Loucy (cell line): ENCODE measurements around the gene APOBEC4.
A peak's percentile ranks its signal among the peaks of the same experiment; 100 is the strongest.

Experiments used
- H2AFZ ChIP-seq: fragments of 200-600 bp; sonication (generic); 2 replicates; pipeline ENCODE4 v1.6.0; 2016; ENCODE audit warnings: antibody characterized with exemption, mild to moderate bottlenecking, low read length, moderate library complexity
- H3F3A ChIP-seq: fragments of 200-600 bp; 2 replicates; pipeline ENCODE4 v1.6.0; 2016; ENCODE audit warnings: antibody characterized with exemption, low read depth, mild to moderate bottlenecking
- H3K27me3 ChIP-seq: fragments of 200-600 bp; sonication (generic); 2 replicates; pipeline ENCODE4 v1.6.1; 2014; ENCODE audit warnings: low read length, mild to moderate bottlenecking; ENCODE audit not compliant: insufficient read depth, poor library complexity, severe bottlenecking
- H3K36me3 ChIP-seq: fragments of 200-600 bp; sonication (generic); 2 replicates; pipeline ENCODE4 v1.6.1; 2016; ENCODE audit warnings: low read length; ENCODE audit not compliant: insufficient read depth
- H3K4me1 ChIP-seq: fragments of 200-600 bp; sonication (generic); 2 replicates; pipeline ENCODE4 v1.5.1; 2014; ENCODE audit warnings: low read length, mild to moderate bottlenecking; ENCODE audit not compliant: insufficient read depth, poor library complexity, severe bottlenecking
- H3K4me2 ChIP-seq: fragments of 200-600 bp; sonication (generic); 2 replicates; pipeline ENCODE4 v1.6.0; 2014; ENCODE audit warnings: antibody characterized with exemption, low read length, low read depth, mild to moderate bottlenecking; ENCODE audit not compliant: poor library complexity, severe bottlenecking
- H3K4me3 ChIP-seq: fragments of 200-600 bp; sonication (generic); 2 replicates; pipeline ENCODE4 v1.5.1; 2014; ENCODE audit warnings: low read length, mild to moderate bottlenecking, mixed read lengths; ENCODE audit not compliant: poor library complexity, severe bottlenecking
- H3K79me2 ChIP-seq: fragments of 200-600 bp; sonication (generic); 2 replicates; pipeline ENCODE4 v1.6.1; 2014; ENCODE audit warnings: low read length; ENCODE audit not compliant: insufficient read depth
- H3K9ac ChIP-seq: fragments of 200-600 bp; sonication (generic); 2 replicates; pipeline ENCODE4 v1.6.0; 2014; ENCODE audit warnings: mild to moderate bottlenecking, low read depth, low read length, moderate library complexity; ENCODE audit not compliant: poor library complexity, severe bottlenecking
- H3K9me2 ChIP-seq: fragments of 200-600 bp; sonication (generic); replicated peaks from 2 replicates; pipeline ENCODE4 v1.6.1; 2016; ENCODE audit warnings: low read depth, low read length, mixed read lengths
- H3K9me3 ChIP-seq: fragments of 200-600 bp; sonication (generic); 2 replicates; pipeline ENCODE4 v1.6.1; 2014; ENCODE audit warnings: mild to moderate bottlenecking, antibody characterized with exemption, low read length, low read depth; ENCODE audit not compliant: insufficient read depth
- H4K20me1 ChIP-seq: fragments of 200-600 bp; sonication (generic); 2 replicates; pipeline ENCODE4 v1.6.0; 2014; ENCODE audit warnings: antibody characterized with exemption, low read length, mild to moderate bottlenecking; ENCODE audit not compliant: insufficient read depth, poor library complexity, severe bottlenecking
- CTCF ChIP-seq: fragments of 200-600 bp; sonication (generic); conservative IDR thresholded peaks from 2 replicates; pipeline ENCODE4 v1.5.1; 2014; ENCODE audit warnings: mild to moderate bottlenecking, antibody characterized with exemption, low read length
- EZH2phosphoT487 ChIP-seq: fragments of 200-600 bp; IDR thresholded peaks from 2 replicates; pipeline ENCODE4 v1.6.1; 2018; ENCODE audit warnings: antibody characterized with exemption, mild to moderate bottlenecking, moderate library complexity, borderline replicate concordance

APOBEC4 gene

DNA sequence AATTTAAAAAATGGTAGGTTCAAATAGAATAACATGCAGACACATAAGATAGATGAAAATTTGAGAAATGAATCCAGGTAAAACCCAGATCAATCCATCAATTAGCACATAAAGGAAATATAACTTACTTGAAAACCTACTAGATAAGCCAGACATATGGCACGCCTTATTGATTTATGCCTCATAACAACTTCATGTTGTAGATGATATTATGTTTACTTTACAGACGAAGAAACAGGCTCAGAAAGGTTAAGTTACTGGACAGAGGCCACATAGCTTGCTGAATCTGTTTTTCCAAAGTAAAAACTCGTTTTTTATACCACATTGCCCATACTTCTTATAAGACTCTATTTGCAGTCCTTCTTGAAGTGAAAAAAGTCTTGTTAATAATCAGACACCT is 40.7 kb downstream of the APOBEC4 start:
- H3K36me3 ChIP-seq: no peaks in the 10 kb centered on the region
- H3K27me3 ChIP-seq: no peaks in the 10 kb centered on the region
- H3K4me2 ChIP-seq: no peak overlapping the region
- H4K20me1 ChIP-seq: no peaks in the 10 kb centered on the region
- H3K4me3 ChIP-seq: no peak overlapping the region
- H3K9ac ChIP-seq: no peak overlapping the region
- no peaks in the 10 kb centered on the region for H3K9me2 ChIP-seq
- H3K79me2 ChIP-seq: no peaks in the 10 kb centered on the region
- H3K9me3 ChIP-seq: no peaks in the 10 kb centered on the region
- no peaks in the 10 kb centered on the region for H3K4me1 ChIP-seq
- H3F3A ChIP-seq: no peaks in the 10 kb centered on the region
- H2AFZ ChIP-seq: no peak overlapping the region
- TF ChIP-seq EZH2phosphoT487 (no peak), CTCF (no peak)

DNA sequence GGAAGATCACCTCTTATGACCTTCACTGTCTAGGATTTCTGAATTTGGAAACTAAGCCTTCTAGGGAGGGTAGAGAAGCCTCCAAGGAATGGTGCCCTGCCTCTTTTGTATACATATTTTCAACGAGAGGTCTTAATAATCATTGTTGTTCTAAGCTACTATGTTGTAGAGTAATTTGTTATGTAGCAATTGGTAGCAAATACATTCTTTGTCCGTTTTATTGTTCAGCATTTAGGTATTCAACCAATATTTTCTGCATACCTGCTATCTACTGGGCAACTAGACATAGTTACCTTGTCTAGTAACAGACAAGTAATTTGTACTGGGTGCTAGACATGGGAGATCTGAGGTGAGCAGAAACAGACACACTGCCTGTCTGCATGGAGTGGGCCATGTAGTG is 42.1 kb downstream of the APOBEC4 start:
- TF ChIP-seq EZH2phosphoT487 (no peak), CTCF (no peak)
- Histone ChIP-seq H3K4me1 (no peaks in the 10 kb centered on the region), H3K4me3 (no peak overlapping the region), H3K79me2 (no peaks in the 10 kb centered on the region), H3K36me3 (no peaks in the 10 kb centered on the region), H3K4me2 (no peak overlapping the region), H2AFZ (no peak overlapping the region), H4K20me1 (no peaks in the 10 kb centered on the region), H3K27me3 (no peaks in the 10 kb centered on the region), H3K9me3 (no peaks in the 10 kb centered on the region), H3F3A (no peaks in the 10 kb centered on the region), H3K9ac (no peak overlapping the region), H3K9me2 (no peaks in the 10 kb centered on the region)

GRCh38 chr1:183609759-183610452 is 43.2 kb downstream of the APOBEC4 start:
- Histone ChIP-seq H4K20me1 (no peaks in the 10 kb centered on the region), H3K9me2 (no peaks in the 10 kb centered on the region), H2AFZ (0 out of 2 replicates have a peak overlapping the region, but pooled peaks have one; percentile 65), H3K4me1 (no peaks in the 10 kb centered on the region), H3K36me3 (no peaks in the 10 kb centered on the region), H3K4me2 (no peak overlapping the region), H3F3A (no peaks in the 10 kb centered on the region), H3K27me3 (no peaks in the 10 kb centered on the region), H3K79me2 (no peaks in the 10 kb centered on the region), H3K4me3 (no peak overlapping the region), H3K9me3 (no peaks in the 10 kb centered on the region), H3K9ac (no peak overlapping the region)
- TF ChIP-seq EZH2phosphoT487 (no peak), CTCF (no peak)
